Measurements from ENCODE around the gene KXD1. TPM values are rescaled to one million over a fixed set of nuclear protein-coding genes. Genes with fewer than 3 reads are reported as not detected.
A peak's percentile ranks its signal among the peaks of the same experiment; 100 is the strongest.
"Not testable (repeated sequence)": the region's sequence is repeated elsewhere in the genome, so short reads cannot be mapped to it uniquely, and the experiment has no call there.

KXD1 gene
- total and polyA plus RNA-seq, 3 donors from 2014 or later: 124 to 163 (median 133) TPM

- Histone ChIP-seq H3K9me3 (no peaks in the 10 kb centered on the region), H3K27me3 (no peaks in the 10 kb centered on the region), H3K27ac (no peak overlapping the region), H3K4me3 (no peak overlapping the region), H3K36me3 (ENCODE audit: low read depth, missing control alignments) (no peaks in the 10 kb centered on the region), H3K4me1 (peaks cover 26% of the 10 kb centered on the region)
- DNase-seq: no peak
- intact Hi-C loops (cut with DNase I; ENCODE audit: low total_unique reads): loop anchor here (10.0 kb wide), 2 partner anchors 93 to 253 kb away; partner anchors contain the start of gene CRTC1
- 91 to 95% methylated on average over 11 to 22 of the region's 22 CpGs for WGBS, 2 donors
- TF ChIP-seq CTCF (IDR thresholded peaks at IDR 0.05) (no peak), POLR2A (IDR thresholded peaks at IDR 0.05) (no peak)
Measured at GRCh38 chr19:18591735-18592385, 34.2 kb downstream of the KXD1 start.

GRCh38 chr19:18592732-18593131, 35.1 kb downstream of the KXD1 start:
- intact Hi-C loops (cut with DNase I; ENCODE audit: low total_unique reads): loop anchor here (10.0 kb wide), 2 partner anchors 92 to 252 kb away; partner anchors contain the start of gene CRTC1
- not testable (repeated sequence) for H3K9me3 ChIP-seq; H3K27ac ChIP-seq; DNase-seq; H3K36me3 ChIP-seq (ENCODE audit: low read depth, missing control alignments); H3K4me3 ChIP-seq; H3K27me3 ChIP-seq
- 67 to 91% methylated on average over 5 of the region's 5 CpGs for WGBS, 2 donors
- peaks cover 25% of the 10 kb centered on the region for H3K4me1 ChIP-seq

GRCh38 chr19:18593367-18594095, 35.9 kb downstream of the KXD1 start:
- no peak for TF ChIP-seq CTCF (IDR thresholded peaks at IDR 0.05)
- TF ChIP-seq POLR2A (IDR thresholded peaks at IDR 0.05): no peak
- intact Hi-C loops (cut with DNase I; ENCODE audit: low total_unique reads): loop anchor here (10.0 kb wide), 2 partner anchors 91 to 251 kb away; partner anchors contain the start of gene CRTC1
- Histone ChIP-seq H3K36me3 (ENCODE audit: low read depth, missing control alignments) (no peaks in the 10 kb centered on the region), H3K4me1 (peaks cover 18% of the 10 kb centered on the region), H3K9me3 (no peaks in the 10 kb centered on the region), H3K27ac (no peak overlapping the region), H3K4me3 (peak overlapping the region in 1 of 2 donors; percentile 41), H3K27me3 (no peaks in the 10 kb centered on the region)
- DNase-seq: no peak
- 7 to 30% methylated on average over 6 to 25 of the region's 25 CpGs for WGBS, 2 donors

- 0 to 2% methylated on average over 15 to 47 of the region's 54 CpGs for WGBS, 2 donors
- peaks cover 18% of the 10 kb centered on the region for H3K4me1 ChIP-seq
- no peaks in the 10 kb centered on the region for H3K27me3 ChIP-seq
- no peaks in the 10 kb centered on the region for H3K9me3 ChIP-seq
- no peak overlapping the region for H3K27ac ChIP-seq
- intact Hi-C loops (cut with DNase I; ENCODE audit: low total_unique reads): loop anchor here (10.0 kb wide), 2 partner anchors 91 to 251 kb away; partner anchors contain the start of gene CRTC1
- no peaks in the 10 kb centered on the region for H3K36me3 ChIP-seq (ENCODE audit: low read depth, missing control alignments)
- peak overlapping the region; percentile 15 to 41 for H3K4me3 ChIP-seq
- peak; percentile 80 for DNase-seq
- TF ChIP-seq POLR2A (IDR thresholded peaks at IDR 0.05) (no peak), CTCF (IDR thresholded peaks at IDR 0.05) (peak; percentile 78 to 94 (median 84))
Measured at GRCh38 chr19:18594096-18594823, 36.6 kb downstream of the KXD1 start.
